ENCODE measurements around the gene PDZD2.

DNA sequence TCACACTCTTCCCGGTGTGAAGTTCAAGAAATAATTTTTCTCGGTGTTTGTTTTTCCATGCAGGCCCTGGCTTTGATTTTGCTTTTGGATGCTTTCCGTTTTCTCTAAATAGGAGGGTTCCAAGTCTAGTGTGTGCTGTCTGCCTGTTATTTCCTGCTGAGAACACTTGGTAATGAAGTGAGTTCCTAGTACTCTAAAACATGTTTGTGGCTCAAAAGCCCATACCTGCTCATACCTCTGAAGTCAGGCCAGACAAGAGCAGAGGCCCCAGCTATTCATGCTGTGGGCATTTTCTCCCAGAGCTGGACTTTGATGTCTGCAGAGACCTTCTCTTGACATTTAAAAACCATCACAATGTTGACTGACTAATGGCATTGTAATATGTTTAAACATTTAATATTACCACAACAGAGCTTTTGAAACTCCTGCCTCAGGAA, 324.0 kb downstream of the PDZD2 start:
- TF ChIP-seq, protein P1, sequence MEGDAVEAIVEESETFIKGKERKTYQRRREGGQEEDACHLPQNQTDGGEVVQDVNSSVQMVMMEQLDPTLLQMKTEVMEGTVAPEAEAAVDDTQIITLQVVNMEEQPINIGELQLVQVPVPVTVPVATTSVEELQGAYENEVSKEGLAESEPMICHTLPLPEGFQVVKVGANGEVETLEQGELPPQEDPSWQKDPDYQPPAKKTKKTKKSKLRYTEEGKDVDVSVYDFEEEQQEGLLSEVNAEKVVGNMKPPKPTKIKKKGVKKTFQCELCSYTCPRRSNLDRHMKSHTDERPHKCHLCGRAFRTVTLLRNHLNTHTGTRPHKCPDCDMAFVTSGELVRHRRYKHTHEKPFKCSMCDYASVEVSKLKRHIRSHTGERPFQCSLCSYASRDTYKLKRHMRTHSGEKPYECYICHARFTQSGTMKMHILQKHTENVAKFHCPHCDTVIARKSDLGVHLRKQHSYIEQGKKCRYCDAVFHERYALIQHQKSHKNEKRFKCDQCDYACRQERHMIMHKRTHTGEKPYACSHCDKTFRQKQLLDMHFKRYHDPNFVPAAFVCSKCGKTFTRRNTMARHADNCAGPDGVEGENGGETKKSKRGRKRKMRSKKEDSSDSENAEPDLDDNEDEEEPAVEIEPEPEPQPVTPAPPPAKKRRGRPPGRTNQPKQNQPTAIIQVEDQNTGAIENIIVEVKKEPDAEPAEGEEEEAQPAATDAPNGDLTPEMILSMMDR (conservative IDR thresholded peaks at IDR 0.05) = no peak
- no peak for TF ChIP-seq EZH2 (IDR thresholded peaks at IDR 0.05; ENCODE audit: low read depth)

Measured in PC-9 (cell line).